H1 (cell line): ENCODE results near the gene FOXO1. TPM values are rescaled to one million over a fixed set of nuclear protein-coding genes. Genes with fewer than 3 reads are reported as not detected.

Source experiments
- CHD2 ChIP-seq: IDR thresholded peaks from 2 replicates; pipeline ENCODE4 v1.6.1; 2012; ENCODE audit warnings: low read length, improper control_type of control experiment
- HDAC6 ChIP-seq: IDR thresholded peaks from one replicate; pipeline ENCODE4 v1.7.1; 2012; ENCODE audit warnings: low read depth, mild to moderate bottlenecking, inconsistent platforms, low read length, moderate library complexity
- TCF12 ChIP-seq: IDR thresholded peaks from 2 replicates; pipeline ENCODE4 v1.6.1; 2011; ENCODE audit warnings: low read depth, mild to moderate bottlenecking, low read length
- ZNF274 ChIP-seq: IDR thresholded peaks from 2 replicates; pipeline ENCODE4 v1.7.0; 2012; ENCODE audit warnings: low read length, borderline replicate concordance; ENCODE audit errors: extremely low read depth
- polyA plus RNA-seq, 7 experiments: library from polyadenylated mRNA; depleted of rRNA in 3 of 7; stranded (reverse) in 5 of 7; unstranded in 2 of 7; fragments of >200 nt in 5 of 7; fragments of 200-250 nt in 2 of 7; gene quantifications; 1 replicate in 5 of 7; 2 replicates in 1 of 7; 4 replicates in 1 of 7; pipeline versions ENCODE4 v1.2.1 to v1.2.3, GENCODE V29; 2011 to 2013; ENCODE audit warnings: missing spikeins in 2 of 7, mixed read lengths in 2 of 7
- total RNA-seq: library from RNA; stranded (reverse); fragmentation: NEBNext Ultra II Directional; extraction: Animal tissue kit (Norgen Biotek cat#: 25700); gene quantifications from 2 replicates; pipeline ENCODE4 v1.2.1, GENCODE V29; 2021

FOXO1 gene
- total and polyA plus RNA-seq, 2 of the 8 experiments (the other 6 are each of a cell fraction or from before 2014, with no cell fraction given), result 35.3 to 56.9 TPM

DNA sequence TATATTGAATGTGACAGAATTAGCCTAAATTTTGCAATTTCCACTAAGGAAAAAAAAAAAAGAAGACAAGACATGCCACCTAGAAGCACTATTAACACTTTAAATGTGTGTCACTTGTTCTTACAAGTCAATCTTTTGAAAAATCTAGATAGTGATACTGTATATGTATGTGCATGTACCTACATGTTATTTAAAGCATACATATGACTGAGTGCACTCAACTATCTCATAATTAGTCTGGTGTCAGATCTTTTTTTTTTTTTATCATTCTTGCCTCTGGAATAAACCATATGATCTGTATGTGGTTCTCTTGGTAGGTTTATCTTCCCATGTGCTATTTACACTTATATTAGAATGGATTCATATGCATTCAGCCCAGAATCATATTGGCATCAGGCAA is 62.3 kb downstream of the FOXO1 start (continued):
- TF ChIP-seq ZNF274 (no peak), TCF12 (no peak), HDAC6 (no peak), CHD2 (no peak)
